GM12875 (cell line): ENCODE measurements around the gene KCNQ1OT1.

ENCODE experiments used
- H3K4me3 ChIP-seq: one replicate; pipeline ENCODE4 v1.5.1; 2011; ENCODE audit warnings: low read depth, low read length, control low read depth
- TF ChIP-seq, protein P1 (sequence below): IDR thresholded peaks from 2 replicates; pipeline ENCODE4 v1.5.1; 2011; ENCODE audit warnings: low read depth, mild to moderate bottlenecking, control low read depth, inconsistent platforms, low read length, moderate library complexity, borderline replicate concordance; ENCODE audit not compliant: insufficient read depth

KCNQ1OT1 gene

DNA sequence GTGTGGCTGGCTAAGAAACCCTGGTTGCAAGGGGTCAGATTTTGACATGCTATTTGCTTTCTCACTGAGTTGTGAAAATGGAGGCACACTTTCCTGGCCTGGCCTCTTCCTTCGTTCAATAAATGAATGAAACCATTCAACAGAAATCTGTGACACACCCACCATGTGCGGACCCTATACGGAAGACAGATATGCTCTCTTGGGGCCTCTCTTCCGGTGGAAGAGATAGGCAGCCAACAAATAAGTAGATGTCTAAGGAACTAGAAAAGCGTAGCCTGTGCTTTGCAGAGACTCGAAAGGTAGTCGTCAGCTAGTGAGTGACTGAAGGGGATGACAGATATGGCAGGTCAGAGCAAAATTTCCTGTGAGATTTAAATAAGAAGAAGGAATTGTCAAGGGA, 5.3 kb downstream of the KCNQ1OT1 start:
- H3K4me3 ChIP-seq: no peak overlapping the region
- TF ChIP-seq, protein P1, sequence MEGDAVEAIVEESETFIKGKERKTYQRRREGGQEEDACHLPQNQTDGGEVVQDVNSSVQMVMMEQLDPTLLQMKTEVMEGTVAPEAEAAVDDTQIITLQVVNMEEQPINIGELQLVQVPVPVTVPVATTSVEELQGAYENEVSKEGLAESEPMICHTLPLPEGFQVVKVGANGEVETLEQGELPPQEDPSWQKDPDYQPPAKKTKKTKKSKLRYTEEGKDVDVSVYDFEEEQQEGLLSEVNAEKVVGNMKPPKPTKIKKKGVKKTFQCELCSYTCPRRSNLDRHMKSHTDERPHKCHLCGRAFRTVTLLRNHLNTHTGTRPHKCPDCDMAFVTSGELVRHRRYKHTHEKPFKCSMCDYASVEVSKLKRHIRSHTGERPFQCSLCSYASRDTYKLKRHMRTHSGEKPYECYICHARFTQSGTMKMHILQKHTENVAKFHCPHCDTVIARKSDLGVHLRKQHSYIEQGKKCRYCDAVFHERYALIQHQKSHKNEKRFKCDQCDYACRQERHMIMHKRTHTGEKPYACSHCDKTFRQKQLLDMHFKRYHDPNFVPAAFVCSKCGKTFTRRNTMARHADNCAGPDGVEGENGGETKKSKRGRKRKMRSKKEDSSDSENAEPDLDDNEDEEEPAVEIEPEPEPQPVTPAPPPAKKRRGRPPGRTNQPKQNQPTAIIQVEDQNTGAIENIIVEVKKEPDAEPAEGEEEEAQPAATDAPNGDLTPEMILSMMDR: no peak

DNA sequence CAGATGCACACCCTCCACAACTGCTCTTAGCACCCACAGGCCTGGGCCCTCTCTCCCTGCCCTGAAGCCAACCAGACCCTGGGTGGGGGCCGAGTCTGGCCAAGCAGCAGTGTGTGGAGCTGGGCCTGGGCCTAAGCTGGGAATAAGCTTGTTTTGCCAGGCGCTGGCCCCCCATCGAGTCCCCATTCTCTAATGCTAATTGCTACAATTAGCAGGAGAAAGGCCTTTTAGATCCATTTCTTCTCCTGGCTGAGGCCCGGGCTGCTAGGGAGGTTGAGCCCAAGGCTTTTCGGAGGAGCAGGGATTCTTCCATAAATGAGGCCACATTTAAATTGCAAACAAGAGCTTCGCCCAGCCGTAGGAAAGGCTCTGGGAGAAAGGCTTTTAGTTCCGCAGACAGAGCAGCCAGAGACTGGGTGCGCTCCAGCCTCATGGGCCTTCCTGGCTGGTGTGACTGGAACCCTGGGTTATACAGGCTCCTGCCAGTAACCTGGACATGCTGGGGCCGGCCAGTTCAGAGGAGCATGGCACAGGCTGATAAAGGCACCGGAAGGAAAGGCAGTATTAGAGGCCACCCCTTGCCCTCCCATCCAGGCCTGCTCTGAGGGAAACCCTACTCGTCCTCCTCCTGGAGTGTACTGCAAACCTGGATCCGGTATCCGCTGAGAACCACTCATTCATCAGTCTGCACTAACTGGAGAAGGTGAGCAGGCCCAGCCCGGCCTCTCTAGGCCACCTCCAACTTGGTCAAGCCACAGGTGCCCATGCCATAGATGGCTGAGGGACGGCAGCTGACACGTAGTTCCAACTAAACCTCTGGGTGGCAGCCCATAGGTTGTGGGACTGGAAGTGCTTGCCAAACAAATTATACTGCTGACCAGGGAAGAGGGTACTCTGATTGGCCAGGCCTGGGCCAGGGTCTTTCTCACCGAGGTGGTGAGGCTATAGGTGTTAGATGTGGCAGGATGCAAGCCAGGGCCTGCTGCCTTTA, 6.2 kb downstream of the KCNQ1OT1 start:
- TF ChIP-seq, protein P1: no peak
- H3K4me3 ChIP-seq: no peak overlapping the region

DNA sequence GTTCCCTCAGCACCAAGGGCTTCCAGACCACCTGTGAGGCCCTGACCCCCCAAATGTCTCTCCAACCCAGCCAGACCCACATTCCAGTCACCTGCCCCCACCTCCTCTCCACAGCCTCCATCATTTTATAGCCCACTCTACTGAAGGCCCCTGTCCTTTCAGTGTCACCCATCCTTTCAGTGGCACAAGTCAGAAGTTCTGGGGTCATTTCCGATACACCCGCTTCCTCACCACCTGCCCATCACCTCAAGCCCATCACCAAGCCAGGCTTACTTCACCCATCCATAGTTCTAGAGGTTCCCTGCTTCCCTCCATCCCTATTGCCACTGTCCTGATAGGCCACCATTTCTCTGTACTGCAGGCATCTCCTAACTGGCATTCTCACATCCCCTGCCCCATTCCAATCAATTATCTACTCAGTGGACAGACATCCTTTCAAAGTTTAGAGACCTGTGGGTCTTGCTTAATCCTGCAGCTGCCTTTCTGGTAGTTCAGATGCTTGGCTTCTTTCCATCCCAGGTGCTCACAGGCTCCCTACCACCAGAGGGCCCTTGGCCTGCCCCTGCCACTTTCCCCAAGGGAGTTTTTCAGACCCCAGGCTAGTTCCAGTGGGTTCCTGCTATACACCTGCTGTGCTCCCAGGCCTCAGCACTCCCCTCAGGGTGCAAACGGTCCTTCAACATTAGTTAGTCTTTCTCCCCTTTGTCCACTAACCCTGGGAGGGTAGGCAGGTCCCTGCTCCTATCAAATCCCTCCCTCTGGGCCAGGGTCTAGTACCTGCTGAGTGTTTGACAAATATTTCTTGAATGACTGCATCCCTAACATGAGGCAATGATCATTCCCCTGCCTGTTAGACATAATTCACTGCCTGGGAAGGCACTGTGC, 7.6 kb downstream of the KCNQ1OT1 start:
- TF ChIP-seq, protein P1: 0 out of 2 replicates have a peak, but pooled peaks have one; percentile 33
- H3K4me3 ChIP-seq: no peak overlapping the region

DNA sequence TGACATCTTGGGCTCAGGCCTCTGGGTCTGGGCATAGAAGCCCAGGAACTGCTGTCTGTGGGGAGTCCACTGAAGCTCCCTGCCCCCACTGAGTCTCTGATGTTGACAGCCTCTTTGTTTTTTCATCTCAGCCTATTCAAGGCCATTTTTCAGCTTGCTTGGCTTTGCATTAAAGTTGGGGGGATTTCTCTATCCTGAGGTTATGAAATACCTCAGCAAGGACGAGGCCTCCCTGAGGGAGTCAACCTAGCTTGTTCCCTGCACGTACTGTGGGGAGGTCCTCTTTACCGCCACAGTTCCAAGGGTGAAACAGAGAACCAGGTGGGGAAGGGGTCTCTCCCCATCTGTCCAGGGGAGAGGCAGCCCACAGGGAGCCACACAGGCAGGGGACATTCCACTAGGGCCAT, 8.4 kb downstream of the KCNQ1OT1 start:
- H3K4me3 ChIP-seq: no peak overlapping the region
- TF ChIP-seq, protein P1: no peak

DNA sequence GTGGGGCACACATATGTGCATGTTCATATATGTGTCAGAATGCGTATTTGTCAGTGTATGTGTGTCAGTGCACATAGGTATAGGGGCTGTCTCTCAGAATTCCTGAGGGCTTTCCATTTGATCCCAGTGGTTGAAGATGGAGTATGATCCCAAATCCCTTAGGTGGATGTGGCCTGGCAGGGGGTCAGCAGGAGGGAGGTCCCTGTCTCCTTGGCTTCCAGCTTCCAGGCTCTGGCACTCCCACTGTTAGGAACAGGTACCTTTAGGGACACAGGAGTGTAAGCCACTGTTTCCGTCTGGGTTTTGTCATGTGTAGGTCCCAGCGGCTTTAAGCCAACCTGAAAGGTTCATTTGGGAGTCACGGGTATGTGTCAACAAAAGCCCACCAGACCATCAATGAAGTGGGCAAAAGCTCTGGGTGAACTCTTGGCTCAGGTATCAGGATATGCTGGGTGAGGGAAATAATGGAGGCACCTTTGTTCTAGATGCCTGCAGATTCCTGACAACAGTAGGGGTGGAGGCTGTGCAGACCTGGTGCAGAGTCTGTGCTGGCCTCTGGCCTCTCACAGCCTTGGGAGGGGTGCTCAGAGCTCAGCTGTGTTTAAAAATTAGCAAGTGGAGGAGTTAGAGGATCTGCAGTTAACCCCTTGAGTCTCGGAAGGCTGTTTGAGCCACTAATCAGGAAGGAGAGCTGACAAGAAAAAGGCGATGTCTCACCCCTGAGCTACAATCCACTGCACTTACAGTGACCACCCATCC, 9.0 kb downstream of the KCNQ1OT1 start:
- TF ChIP-seq, protein P1: no peak
- no peak overlapping the region for H3K4me3 ChIP-seq

DNA sequence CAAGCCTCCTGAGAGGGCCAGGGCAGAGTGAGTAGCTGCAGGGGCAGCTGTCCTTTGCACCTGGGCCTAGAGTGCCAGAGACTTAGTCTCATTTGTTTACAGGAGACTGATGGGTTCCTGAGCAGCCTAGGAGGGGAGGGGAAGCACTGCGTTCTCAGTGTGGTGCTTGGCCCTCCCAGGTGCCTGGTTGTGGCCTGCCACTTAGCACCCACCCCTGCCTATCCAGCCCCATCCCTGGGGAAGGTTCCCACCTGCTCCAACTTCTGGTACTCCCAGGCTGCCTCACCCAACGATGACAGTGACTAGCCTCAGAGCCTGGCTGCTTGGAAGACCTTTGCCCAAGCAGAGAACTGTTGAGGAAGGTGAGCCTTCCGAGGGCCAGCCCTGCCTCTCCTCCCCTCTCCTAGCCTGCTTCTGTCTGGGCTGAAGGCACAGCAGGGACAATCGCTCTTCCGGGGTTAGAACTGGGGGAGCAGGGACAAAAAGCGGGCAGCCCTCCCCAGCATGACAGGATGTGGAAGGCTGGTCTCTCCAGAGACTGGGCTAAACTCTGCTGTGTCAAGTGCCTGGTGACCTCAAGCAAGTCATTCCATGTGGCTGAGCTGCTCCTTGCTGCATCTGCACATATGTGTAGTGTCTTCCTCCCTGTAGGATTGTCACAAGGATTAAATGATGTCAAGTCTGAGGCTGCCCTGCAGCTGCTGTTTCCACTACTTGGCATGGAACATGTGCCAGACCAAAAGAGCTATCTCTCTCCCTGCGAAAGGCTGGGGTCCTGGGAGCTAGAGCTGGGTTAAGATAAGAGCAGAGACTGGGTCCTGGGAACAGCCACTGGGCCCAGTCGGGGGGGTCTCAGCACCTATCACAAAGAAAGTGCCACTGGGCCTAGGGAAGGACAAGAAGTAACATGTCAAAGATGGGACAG, 9.9 kb downstream of the KCNQ1OT1 start:
- TF ChIP-seq, protein P1: no peak

More for the DNA sequence above, 9.9 kb downstream of the KCNQ1OT1 start:
- H3K4me3 ChIP-seq: no peak overlapping the region
